ENCODE measurements around the gene KRT36. TPM values are rescaled to one million over a fixed set of nuclear protein-coding genes. Genes with fewer than 3 reads are reported as not detected.

Gene KRT36
- total RNA-seq, 2 donors from 2014 or later = not detected

DNA sequence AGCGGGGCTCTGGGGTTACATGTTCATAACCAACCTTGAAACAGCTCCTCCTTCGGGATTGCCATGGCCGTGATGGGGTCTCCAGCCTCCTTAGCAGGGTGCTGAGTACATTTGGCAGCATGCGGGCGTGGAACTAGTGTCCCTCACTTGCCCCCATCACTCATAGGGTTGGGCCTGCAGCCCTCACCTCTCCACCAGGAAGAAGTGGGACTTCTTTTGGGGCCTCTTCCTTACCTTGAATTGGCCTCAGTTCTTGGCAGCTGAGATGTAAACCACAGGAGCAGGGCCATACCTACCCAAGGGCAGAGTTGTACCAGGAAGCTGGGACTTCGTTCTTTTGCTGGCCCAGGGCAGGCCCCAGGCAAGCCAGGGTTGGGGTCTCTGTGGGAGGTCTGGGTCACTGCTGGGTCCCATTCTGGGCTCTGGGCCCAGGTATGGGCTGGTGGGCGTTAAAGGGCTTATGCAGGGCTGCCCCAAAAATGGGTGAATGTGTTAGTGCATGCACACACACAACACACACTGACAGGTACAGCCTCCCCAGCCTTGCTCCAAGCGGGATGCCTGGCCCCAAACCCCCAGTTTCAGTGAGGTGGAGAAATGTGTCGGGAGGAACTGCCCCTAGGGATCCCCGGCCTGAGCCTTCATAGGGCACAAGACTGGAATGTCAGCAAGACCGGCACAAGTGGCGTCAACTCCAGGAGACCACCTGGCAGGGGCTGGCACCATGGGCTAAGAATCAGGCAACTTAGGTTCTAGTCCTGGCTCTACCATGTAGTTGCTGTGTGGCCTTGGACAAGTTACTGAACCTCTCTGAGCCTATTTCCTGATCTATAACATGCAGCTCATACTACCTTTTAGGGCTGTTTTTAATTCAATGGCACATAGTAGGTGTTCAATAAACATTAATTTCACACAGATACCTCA, 32.9 kb upstream of the KRT36 start:
- H3K4me3 Mint-ChIP-seq = no peak overlapping the region
- no peaks in the 10 kb centered on the region for H3K4me1 ChIP-seq (ENCODE audit: control insufficient read depth, insufficient read depth, low read length)
- TF ChIP-seq, protein P1, sequence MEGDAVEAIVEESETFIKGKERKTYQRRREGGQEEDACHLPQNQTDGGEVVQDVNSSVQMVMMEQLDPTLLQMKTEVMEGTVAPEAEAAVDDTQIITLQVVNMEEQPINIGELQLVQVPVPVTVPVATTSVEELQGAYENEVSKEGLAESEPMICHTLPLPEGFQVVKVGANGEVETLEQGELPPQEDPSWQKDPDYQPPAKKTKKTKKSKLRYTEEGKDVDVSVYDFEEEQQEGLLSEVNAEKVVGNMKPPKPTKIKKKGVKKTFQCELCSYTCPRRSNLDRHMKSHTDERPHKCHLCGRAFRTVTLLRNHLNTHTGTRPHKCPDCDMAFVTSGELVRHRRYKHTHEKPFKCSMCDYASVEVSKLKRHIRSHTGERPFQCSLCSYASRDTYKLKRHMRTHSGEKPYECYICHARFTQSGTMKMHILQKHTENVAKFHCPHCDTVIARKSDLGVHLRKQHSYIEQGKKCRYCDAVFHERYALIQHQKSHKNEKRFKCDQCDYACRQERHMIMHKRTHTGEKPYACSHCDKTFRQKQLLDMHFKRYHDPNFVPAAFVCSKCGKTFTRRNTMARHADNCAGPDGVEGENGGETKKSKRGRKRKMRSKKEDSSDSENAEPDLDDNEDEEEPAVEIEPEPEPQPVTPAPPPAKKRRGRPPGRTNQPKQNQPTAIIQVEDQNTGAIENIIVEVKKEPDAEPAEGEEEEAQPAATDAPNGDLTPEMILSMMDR (conservative IDR thresholded peaks at IDR 0.05) = no peak
- peak overlapping the region; percentile 35 for H3K27ac Mint-ChIP-seq
- peaks cover 40% of the 10 kb centered on the region for H3K36me3 ChIP-seq (ENCODE audit: control insufficient read depth, insufficient read depth, low read length)
- H3K9me3 Mint-ChIP-seq = no peaks in the 10 kb centered on the region
- H3K9me3 ChIP-seq (ENCODE audit: control insufficient read depth, low read length) = no peaks in the 10 kb centered on the region
- peaks cover 30% of the 10 kb centered on the region for H3K4me1 Mint-ChIP-seq
- no peak overlapping the region for H3K9ac ChIP-seq (ENCODE audit: extremely low read depth, low read length, poor library complexity, severe bottlenecking)
- no peaks in the 10 kb centered on the region for H3K27me3 ChIP-seq (ENCODE audit: control insufficient read depth, insufficient read depth, low read length, poor library complexity, severe bottlenecking)
- no peak for DNase-seq
- no peak overlapping the region for H3K4me3 ChIP-seq (ENCODE audit: low read length)
- no peaks in the 10 kb centered on the region for H3K27me3 Mint-ChIP-seq (ENCODE audit: insufficient read depth)
- WGBS, 2 experiments (ENCODE audit: insufficient coverage in 1 of 2, insufficient read length in 1 of 2) = 91 to 92% methylated on average over 6 to 12 of the region's 12 CpGs
- H3K27ac ChIP-seq (ENCODE audit: low read depth, low read length) = no peak overlapping the region
- H3K36me3 Mint-ChIP-seq (ENCODE audit: low read depth) = peaks cover 46% of the 10 kb centered on the region

DNA sequence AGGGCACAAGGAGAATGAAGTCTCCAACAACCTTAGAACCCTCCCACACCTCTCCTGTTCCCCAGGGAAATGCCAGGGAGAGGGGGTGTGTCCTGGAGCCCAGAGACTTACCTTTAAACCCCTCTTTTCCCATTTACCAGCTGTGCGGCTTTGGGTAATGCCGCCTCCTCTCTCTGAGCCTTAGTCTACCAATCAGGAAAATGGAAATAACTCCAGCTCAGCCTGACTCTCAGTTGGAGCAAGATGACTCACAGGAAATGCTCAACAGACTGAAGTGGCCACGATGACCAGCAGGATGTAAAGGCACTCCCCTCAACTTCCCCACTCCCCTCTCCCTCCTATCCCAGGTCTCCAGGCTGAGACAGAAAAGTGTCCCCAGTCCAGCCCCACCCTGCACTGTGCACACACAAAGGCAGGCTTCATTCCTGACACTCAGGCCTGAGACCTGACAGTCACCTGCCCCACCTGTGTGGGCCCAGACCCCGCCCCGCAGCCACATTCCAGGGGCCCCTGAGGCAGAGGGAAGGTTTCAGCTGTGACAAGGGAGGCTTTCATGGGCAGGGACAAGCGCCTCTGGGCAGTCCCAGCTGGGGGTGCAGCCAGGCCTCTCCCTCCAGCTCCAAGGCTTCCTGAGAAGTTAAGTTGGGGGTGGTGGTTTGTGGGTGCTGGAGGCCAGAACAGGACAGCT, 32.0 kb upstream of the KRT36 start:
- TF ChIP-seq, protein P1 (conservative IDR thresholded peaks at IDR 0.05) = no peak
- peak overlapping the region; percentile 77 for H3K27ac Mint-ChIP-seq
- H3K36me3 ChIP-seq (ENCODE audit: control insufficient read depth, insufficient read depth, low read length) = peaks cover 37% of the 10 kb centered on the region
- H3K4me3 Mint-ChIP-seq = no peak overlapping the region
- H3K27ac ChIP-seq (ENCODE audit: low read depth, low read length) = no peak overlapping the region
- H3K27me3 ChIP-seq (ENCODE audit: control insufficient read depth, insufficient read depth, low read length, poor library complexity, severe bottlenecking) = no peaks in the 10 kb centered on the region
- H3K36me3 Mint-ChIP-seq (ENCODE audit: low read depth) = peaks cover 39% of the 10 kb centered on the region
- no peaks in the 10 kb centered on the region for H3K9me3 Mint-ChIP-seq
- peaks cover 26% of the 10 kb centered on the region for H3K4me1 Mint-ChIP-seq
- H3K27me3 Mint-ChIP-seq (ENCODE audit: insufficient read depth) = no peaks in the 10 kb centered on the region
- H3K9me3 ChIP-seq (ENCODE audit: control insufficient read depth, low read length) = no peaks in the 10 kb centered on the region
- peak; percentile 86 for DNase-seq
- no peaks in the 10 kb centered on the region for H3K4me1 ChIP-seq (ENCODE audit: control insufficient read depth, insufficient read depth, low read length)
- no peak overlapping the region for H3K9ac ChIP-seq (ENCODE audit: extremely low read depth, low read length, poor library complexity, severe bottlenecking)
- 60 to 69% methylated on average over 5 to 6 of the region's 6 CpGs for WGBS, 2 experiments (ENCODE audit: insufficient coverage in 1 of 2, insufficient read length in 1 of 2)
- H3K4me3 ChIP-seq (ENCODE audit: low read length) = no peak overlapping the region

- H3K9me3 Mint-ChIP-seq = no peaks in the 10 kb centered on the region
- WGBS, 2 experiments (ENCODE audit: insufficient coverage in 1 of 2, insufficient read length in 1 of 2) = 82 to 92% methylated on average over 7 to 10 of the region's 10 CpGs
- Histone ChIP-seq H3K36me3 (ENCODE audit: control insufficient read depth, insufficient read depth, low read length) (peaks cover 32% of the 10 kb centered on the region), H3K27me3 (ENCODE audit: control insufficient read depth, insufficient read depth, low read length, poor library complexity, severe bottlenecking) (no peaks in the 10 kb centered on the region), H3K4me3 (ENCODE audit: low read length) (no peak overlapping the region), H3K4me1 (ENCODE audit: control insufficient read depth, insufficient read depth, low read length) (no peaks in the 10 kb centered on the region), H3K27ac (ENCODE audit: low read depth, low read length) (no peak overlapping the region), H3K9ac (ENCODE audit: extremely low read depth, low read length, poor library complexity, severe bottlenecking) (no peak overlapping the region), H3K9me3 (ENCODE audit: control insufficient read depth, low read length) (no peaks in the 10 kb centered on the region)
- peaks cover 32% of the 10 kb centered on the region for H3K36me3 Mint-ChIP-seq (ENCODE audit: low read depth)
- H3K27ac Mint-ChIP-seq = peak overlapping the region; percentile 10
- H3K4me3 Mint-ChIP-seq = no peak overlapping the region
- no peak for DNase-seq
- TF ChIP-seq, protein P1 (conservative IDR thresholded peaks at IDR 0.05) = no peak
- H3K4me1 Mint-ChIP-seq = peaks cover 25% of the 10 kb centered on the region
- H3K27me3 Mint-ChIP-seq (ENCODE audit: insufficient read depth) = no peaks in the 10 kb centered on the region
These were observed 31.3 kb upstream of the KRT36 start for GRCh38 chr17:41520821-41521521.

All from endodermal cell (in vitro differentiated cells).